Endothelial cell of umbilical vein (primary cell): ENCODE data around the gene LAMC2. TPM values are rescaled to one million over a fixed set of nuclear protein-coding genes. Genes with fewer than 3 reads are reported as not detected.

Source experiments
- BruUV-seq: library from RNA; stranded (reverse); fragments of 400-500 nt; replicated peaks from 2 replicates; lab custom pipeline; 2021; lab: Mats Ljungman, UMichigan
- CTCF ChIA-PET: fragments of 300-600, 350-600 bp; sonication (Branson Sonifier 250); formaldehyde crosslinking; loops from one replicate; lab custom pipeline; 2021; ENCODE audit warnings: antibody characterized with exemption, inconsistent platforms; lab: Charles Lee
- POLR2A ChIA-PET: fragments of 300-600, 350-600 bp; sonication (Branson Sonifier 250); formaldehyde crosslinking; loops from one replicate; lab custom pipeline; 2021; ENCODE audit warnings: antibody characterized with exemption, inconsistent platforms; lab: Charles Lee
- DNase-seq: peaks from one replicate; pipeline ENCODE4 v3.0.0-alpha.2; 2011; ENCODE audit warnings: low read depth, low spot score
- FAIRE-seq: peaks from 2 replicates; lab custom pipeline; 2011; peaks lifted over from hg19 to GRCh38; lab: Jason Lieb, UNC
- H2AFZ ChIP-seq: 2 replicates; pipeline ENCODE4 v1.6.0; 2012; ENCODE audit warnings: low read depth, low read length, control low read depth, inconsistent platforms
- H3K27ac ChIP-seq: 2 replicates; pipeline ENCODE4 v1.5.1; 2011; ENCODE audit warnings: low read depth, mild to moderate bottlenecking, control low read depth, low read length, moderate library complexity; ENCODE audit not compliant: insufficient read depth
- H3K27me3 ChIP-seq, 2 experiments: 2 replicates each; pipeline versions ENCODE4 v1.6.0 to v1.6.1; 2011; ENCODE audit warnings: low read length in 2 of 2, mixed read lengths in 1 of 2; ENCODE audit not compliant: control insufficient read depth in 2 of 2, insufficient read depth in 2 of 2
- H3K36me3 ChIP-seq, 2 experiments: 2 replicates in 1 of 2; 3 replicates in 1 of 2; pipeline ENCODE4 v1.5.1; 2011; ENCODE audit warnings: low read length in 2 of 2, mild to moderate bottlenecking in 1 of 2, moderate library complexity in 1 of 2; ENCODE audit not compliant: control insufficient read depth in 2 of 2, insufficient read depth in 2 of 2; ENCODE audit errors: extremely low read depth in 1 of 2
- H3K4me1 ChIP-seq: 3 replicates; pipeline ENCODE4 v1.5.1; 2011; ENCODE audit warnings: mild to moderate bottlenecking, low read length; ENCODE audit not compliant: control insufficient read depth, insufficient read depth; ENCODE audit errors: extremely low read depth
- H3K4me2 ChIP-seq: 2 replicates; pipeline ENCODE4 v1.6.1; 2011; ENCODE audit warnings: low read length, control low read depth, mixed read lengths; ENCODE audit not compliant: insufficient read depth
- H3K4me3 ChIP-seq, 3 experiments: fragments of 200-600 bp in 1 of 3; sonication (generic), shearing (Covaris generic) in 1 of 3; replicated peaks in 1 of 3; 2 replicates each; pipeline ENCODE4 v1.5.1; 2011 to 2016; ENCODE audit warnings: control low read depth in 3 of 3, low read length in 3 of 3, mild to moderate bottlenecking in 2 of 3, inconsistent platforms in 1 of 3, low read depth in 1 of 3, moderate library complexity in 1 of 3; ENCODE audit not compliant: insufficient read depth in 1 of 3
- H3K79me2 ChIP-seq: 2 replicates; pipeline ENCODE4 v1.6.0; 2012; ENCODE audit warnings: low read length, inconsistent platforms; ENCODE audit not compliant: control insufficient read depth, insufficient read depth
- H3K9ac ChIP-seq: replicated peaks from 2 replicates; pipeline ENCODE3; 2011; ENCODE audit warnings: low read length, control low read depth; ENCODE audit not compliant: insufficient read depth; ENCODE audit errors: extremely low read depth
- H3K9me1 ChIP-seq: replicated peaks from 3 replicates; pipeline ENCODE4 v1.6.0; 2011; ENCODE audit warnings: mild to moderate bottlenecking, low read length; ENCODE audit not compliant: control insufficient read depth, insufficient read depth; ENCODE audit errors: extremely low read depth
- H3K9me3 ChIP-seq: replicated peaks from 2 replicates; pipeline ENCODE4 v1.5.1; 2012; ENCODE audit warnings: low read length, inconsistent platforms; ENCODE audit not compliant: control insufficient read depth, insufficient read depth
- H4K20me1 ChIP-seq: replicated peaks from 2 replicates; pipeline ENCODE3; 2011; ENCODE audit warnings: mild to moderate bottlenecking, low read length; ENCODE audit not compliant: control insufficient read depth, insufficient read depth; ENCODE audit errors: extremely low read depth
- EZH2 ChIP-seq: IDR thresholded peaks from 2 replicates; pipeline ENCODE4 v1.6.1; 2012; ENCODE audit warnings: borderline replicate concordance, low read depth, mild to moderate bottlenecking, moderate library complexity, low read length, inconsistent platforms; ENCODE audit not compliant: severe bottlenecking
- FOS ChIP-seq: IDR thresholded peaks from 2 replicates; pipeline ENCODE4 v1.6.1; 2011; ENCODE audit warnings: mild to moderate bottlenecking, low read length, moderate library complexity, borderline replicate concordance; ENCODE audit not compliant: insufficient read depth
- GATA2 ChIP-seq: IDR thresholded peaks from 2 replicates; pipeline ENCODE4 v1.7.0; 2011; ENCODE audit warnings: low read depth, mild to moderate bottlenecking, moderate library complexity, mixed read lengths, low read length; ENCODE audit not compliant: insufficient read length, insufficient read depth
- JUN ChIP-seq: IDR thresholded peaks from 2 replicates; pipeline ENCODE4 v1.6.1; 2011; ENCODE audit warnings: borderline replicate concordance, low read depth; ENCODE audit not compliant: insufficient read length, insufficient read depth
- MYC ChIP-seq: IDR thresholded peaks from one replicate; pipeline ENCODE4 v1.6.1; 2011; ENCODE audit warnings: mild to moderate bottlenecking, low read depth, low read length
- POLR2A ChIP-seq: IDR thresholded peaks from 2 replicates; pipeline ENCODE4 v1.6.1; 2012; ENCODE audit warnings: low read depth, mild to moderate bottlenecking, control low read depth, low read length
- POLR2AphosphoS5 ChIP-seq: IDR thresholded peaks from 2 replicates; pipeline ENCODE4 v1.6.1; 2012; ENCODE audit warnings: low read depth, mild to moderate bottlenecking, control low read depth, low read length, moderate library complexity; ENCODE audit not compliant: insufficient read depth
- dilution Hi-C: fragments of 300-500 bp; cut with MboI; formaldehyde crosslinking; loops from one replicate; pipeline ENCODE4 v1.15.0; 2019; ENCODE audit warnings: low sequenced_read_pairs; ENCODE audit not compliant: extremely low pct_ligation_motif_present
- intact Hi-C: fragments of 100-400 bp; cut with micrococcal nuclease; formaldehyde crosslinking; loops from one replicate; pipeline ENCODE4 v1.10.0; 2022
- polyA plus RNA-seq, 4 experiments: library from polyadenylated mRNA; depleted of rRNA in 3 of 4; stranded (reverse) in 3 of 4; unstranded in 1 of 4; fragments of >200 nt; gene quantifications; 2 replicates each; pipeline versions ENCODE4 v1.2.1 to v1.2.3, GENCODE V29; 2011 to 2012; ENCODE audit warnings: missing spikeins in 1 of 4
- total RNA-seq: library from RNA; stranded (reverse); gene quantifications from 2 replicates; pipeline ENCODE4 v1.2.3, GENCODE V29; 2021
- TF ChIP-seq, protein P1 (sequence below), 2 donors: IDR thresholded peaks; 1 replicate in 1 of 2; 2 replicates in 1 of 2; pipeline ENCODE4 v1.5.1; 2011; ENCODE audit warnings: low read length in 2 of 2, mild to moderate bottlenecking in 2 of 2, moderate library complexity in 2 of 2, control low read depth in 1 of 2, inconsistent platforms in 1 of 2, low read depth in 1 of 2; ENCODE audit not compliant: insufficient read depth in 1 of 2; ENCODE audit errors: extremely low read depth in 1 of 2
- TF ChIP-seq, protein P2 (sequence below): IDR thresholded peaks from 2 replicates; pipeline ENCODE4 v1.6.1; 2011; ENCODE audit not compliant: insufficient read depth, insufficient read length

Gene LAMC2
- total and polyA plus RNA-seq, 2 donors (not counting 3 experiments of a cell fraction or from before 2014, with no cell fraction given), result 0.23 to 0.82 TPM

DNA sequence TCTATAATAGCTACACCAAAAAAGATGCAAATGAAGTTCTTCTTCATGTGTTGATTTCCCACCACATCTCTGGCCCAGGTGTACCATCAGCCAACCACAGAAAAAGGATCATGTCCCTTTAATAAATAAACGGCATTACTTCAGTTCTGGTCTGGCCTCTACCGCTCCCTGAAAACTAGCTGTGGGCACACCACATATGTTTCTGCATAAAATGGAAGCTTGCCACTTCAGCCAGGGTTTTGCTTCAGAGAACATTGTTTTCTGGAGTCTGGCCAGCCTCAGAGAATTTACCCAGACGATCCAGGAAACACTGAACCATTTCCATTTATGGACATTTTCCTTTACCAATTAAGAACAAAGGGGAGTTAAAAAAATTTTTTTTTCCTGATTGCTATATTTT lies 5.8 kb upstream of the LAMC2 start:
- no peak for TF ChIP-seq POLR2AphosphoS5
- TF ChIP-seq FOS, result no peak
- TF ChIP-seq, protein P1, sequence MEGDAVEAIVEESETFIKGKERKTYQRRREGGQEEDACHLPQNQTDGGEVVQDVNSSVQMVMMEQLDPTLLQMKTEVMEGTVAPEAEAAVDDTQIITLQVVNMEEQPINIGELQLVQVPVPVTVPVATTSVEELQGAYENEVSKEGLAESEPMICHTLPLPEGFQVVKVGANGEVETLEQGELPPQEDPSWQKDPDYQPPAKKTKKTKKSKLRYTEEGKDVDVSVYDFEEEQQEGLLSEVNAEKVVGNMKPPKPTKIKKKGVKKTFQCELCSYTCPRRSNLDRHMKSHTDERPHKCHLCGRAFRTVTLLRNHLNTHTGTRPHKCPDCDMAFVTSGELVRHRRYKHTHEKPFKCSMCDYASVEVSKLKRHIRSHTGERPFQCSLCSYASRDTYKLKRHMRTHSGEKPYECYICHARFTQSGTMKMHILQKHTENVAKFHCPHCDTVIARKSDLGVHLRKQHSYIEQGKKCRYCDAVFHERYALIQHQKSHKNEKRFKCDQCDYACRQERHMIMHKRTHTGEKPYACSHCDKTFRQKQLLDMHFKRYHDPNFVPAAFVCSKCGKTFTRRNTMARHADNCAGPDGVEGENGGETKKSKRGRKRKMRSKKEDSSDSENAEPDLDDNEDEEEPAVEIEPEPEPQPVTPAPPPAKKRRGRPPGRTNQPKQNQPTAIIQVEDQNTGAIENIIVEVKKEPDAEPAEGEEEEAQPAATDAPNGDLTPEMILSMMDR (IDR thresholded peaks at IDR 0.05; ENCODE audit: extremely low read depth in 1 of 2, insufficient read depth in 1 of 2, low read depth in 1 of 2, low read length in 2 of 2), result no peak
- TF ChIP-seq MYC, result no peak
- no peak for TF ChIP-seq JUN
- TF ChIP-seq, protein P2, sequence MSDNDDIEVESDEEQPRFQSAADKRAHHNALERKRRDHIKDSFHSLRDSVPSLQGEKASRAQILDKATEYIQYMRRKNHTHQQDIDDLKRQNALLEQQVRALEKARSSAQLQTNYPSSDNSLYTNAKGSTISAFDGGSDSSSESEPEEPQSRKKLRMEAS, result no peak
- TF ChIP-seq POLR2A, result no peak
- TF ChIP-seq EZH2, result no peak
- no peak for TF ChIP-seq GATA2
- H3K4me1 ChIP-seq, result peaks cover 14% of the 10 kb centered on the region
- POLR2A ChIA-PET, result no interaction called here
- H3K4me2 ChIP-seq, result peak overlapping the region; percentile 51
- dilution Hi-C loops, result no loop called here
- no peaks in the 10 kb centered on the region for H3K79me2 ChIP-seq
- H3K27me3 ChIP-seq, result no peaks in the 10 kb centered on the region
- H3K9ac ChIP-seq, result peak overlapping the region; percentile 53
- FAIRE-seq (peak; percentile 83), DNase-seq (peak; percentile 87)
- intact Hi-C loops, result loop anchor here (1.0 to 2.0 kb wide), 5 partner anchors 16 to 158 kb away; no protein-coding TSS in a partner anchor
- CTCF ChIA-PET, result interaction anchor here (1.2 to 1.5 kb wide), 2 partner anchors 55 to 217 kb away, joined by 3 to 5 read pairs; no protein-coding TSS in a partner anchor
- H3K4me3 ChIP-seq, result no peak overlapping the region
- H3K9me3 ChIP-seq, result no peaks in the 10 kb centered on the region
- H4K20me1 ChIP-seq, result no peaks in the 10 kb centered on the region
- peak overlapping the region; percentile 90 for H3K27ac ChIP-seq
- no peaks in the 10 kb centered on the region for H3K9me1 ChIP-seq
- peak overlapping the region; percentile 90 for H2AFZ ChIP-seq
- no TSS peak for BruUV-seq
- no peaks in the 10 kb centered on the region for H3K36me3 ChIP-seq
